Neural cell (in vitro differentiated cells): Measurements from ENCODE around the gene TSPAN19.

ENCODE experiments used
- CTCF ChIP-seq: fragments of 450-650 bp; IDR thresholded peaks from 2 replicates; pipeline ENCODE4 v1.5.1; 2014; ENCODE audit warnings: antibody characterized with exemption, mild to moderate bottlenecking, moderate library complexity; ENCODE audit not compliant: poor library complexity, severe bottlenecking
- EP300 ChIP-seq: fragments of 450-650 bp; conservative IDR thresholded peaks from 2 replicates; pipeline ENCODE4 v1.6.1; 2014; ENCODE audit warnings: antibody characterized with exemption, mild to moderate bottlenecking, moderate library complexity; ENCODE audit not compliant: poor library complexity, severe bottlenecking
- EZH2 ChIP-seq: fragments of 200-600, 300-800 bp; shearing (Covaris generic), sonication (generic); IDR thresholded peaks from 2 replicates; pipeline ENCODE4 v1.6.1; 2014; ENCODE audit warnings: antibody characterized with exemption, low read length, borderline replicate concordance, mild to moderate bottlenecking; ENCODE audit not compliant: insufficient read depth, poor library complexity, severe bottlenecking
- SMC3 ChIP-seq: fragments of 450-650 bp; conservative IDR thresholded peaks from 2 replicates; pipeline ENCODE4 v1.6.1; 2014; ENCODE audit warnings: antibody characterized with exemption, mild to moderate bottlenecking, moderate library complexity; ENCODE audit not compliant: poor library complexity

GRCh38 chr12:85006206-85006605, 29.9 kb downstream of the TSPAN19 start:
- TF ChIP-seq EZH2 (no peak), CTCF (no peak), SMC3 (no peak), EP300 (no peak)
